GM19239 (cell line): Measurements from ENCODE around the gene NOP9.

Source experiments
- DNase-seq: peaks from one replicate; pipeline ENCODE4 v3.0.0; 2011; ENCODE audit warnings: low spot score; ENCODE audit not compliant: insufficient read length
- FAIRE-seq: peaks from 2 replicates; lab custom pipeline; 2011; peaks lifted over from hg19 to GRCh38; lab: Jason Lieb, UNC

The NOP9 gene

GRCh38 chr14:24299255-24300191 lies at the start of gene NOP9, which contains the start of gene DHRS1:
NOP9 (plus strand) TSS chr14:24299850; CDS start chr14:24299955, 105 bp downstream.
DHRS1 (minus strand) TSS chr14:24299780; CDS start chr14:24299106, 674 bp downstream.
- FAIRE-seq, result peak; percentile 91
- DNase-seq, result peak; percentile 89

- DNase-seq (no peak), FAIRE-seq (no peak)
Observed at GRCh38 chr14:24250354-24250753, 49.3 kb upstream of the NOP9 start.

- no peak for FAIRE-seq
Observed at GRCh38 chr14:24251880-24252288, 47.8 kb upstream of the NOP9 start.

DNA sequence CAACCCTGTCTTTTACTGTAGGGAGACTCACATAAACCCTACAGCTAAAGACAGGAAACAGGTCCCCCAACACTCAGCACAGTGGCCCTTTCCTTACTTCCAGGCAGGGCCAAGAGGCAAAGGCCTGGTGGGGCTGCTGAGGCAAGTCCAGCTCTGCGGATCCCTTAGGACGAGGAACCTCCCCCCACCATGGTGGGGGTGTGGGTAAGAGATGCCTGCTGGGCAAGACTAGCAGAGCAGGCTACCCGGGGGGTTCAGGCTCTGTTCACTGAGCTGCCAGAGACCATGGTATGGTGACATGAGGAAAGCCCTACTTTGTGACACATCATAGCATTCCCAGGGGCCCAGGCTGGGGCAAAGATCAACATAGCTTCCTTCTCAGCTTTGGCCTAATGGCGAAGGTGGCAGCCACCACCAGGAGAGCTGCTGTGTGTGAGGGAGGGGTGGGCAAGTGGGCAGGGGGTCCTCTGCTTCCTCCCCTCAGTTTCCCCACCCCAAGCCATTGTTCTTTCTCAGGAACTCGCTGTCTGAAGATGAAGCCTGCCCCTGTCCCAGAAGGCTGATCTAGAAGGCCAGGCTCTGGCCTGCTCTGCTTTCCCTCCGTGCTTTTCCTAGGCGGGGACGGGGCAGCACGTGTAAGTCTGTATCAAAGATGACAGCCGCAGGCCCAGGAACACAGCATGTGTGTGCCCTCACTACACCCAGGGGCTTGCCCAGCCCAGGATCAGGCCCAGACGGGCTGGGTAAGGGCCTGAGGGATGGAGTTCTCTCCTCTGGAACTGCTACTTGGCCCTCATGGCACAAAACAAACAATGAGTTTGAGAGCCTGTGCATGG lies 47.1 kb upstream of the NOP9 start:
- FAIRE-seq, result no peak
- DNase-seq, result no peak

More at GRCh38 chr14:24251880-24252288, 47.8 kb upstream of the NOP9 start:
- no peak for DNase-seq

DNA sequence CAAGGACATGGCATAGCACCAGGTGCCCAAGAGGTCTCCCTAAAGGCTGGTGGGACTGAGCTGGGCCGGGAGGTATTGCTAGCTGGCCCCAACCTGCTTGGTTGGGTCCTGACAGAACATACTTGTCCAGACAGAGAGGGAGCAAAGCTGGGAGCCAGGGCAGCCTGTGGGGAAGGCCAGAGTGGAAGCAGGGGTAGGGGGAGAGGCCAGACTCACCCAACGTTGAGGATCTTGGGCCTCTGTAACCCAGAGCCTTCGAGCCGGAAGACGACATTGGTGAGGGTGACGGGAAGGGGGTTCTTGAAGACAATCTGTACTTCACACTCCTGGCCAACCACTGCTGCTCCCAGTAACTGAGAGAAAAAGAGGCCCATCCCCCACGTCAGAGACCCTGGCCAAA lies 45.7 kb upstream of the NOP9 start:
- FAIRE-seq (no peak), DNase-seq (no peak)

- FAIRE-seq (no peak), DNase-seq (no peak)
Observed at GRCh38 chr14:24254630-24255392, 44.8 kb upstream of the NOP9 start.

GRCh38 chr14:24255438-24255837 lies 44.2 kb upstream of the NOP9 start:
- DNase-seq (no peak), FAIRE-seq (no peak)

GRCh38 chr14:24255931-24256711 lies 43.5 kb upstream of the NOP9 start:
- DNase-seq, result no peak
- no peak for FAIRE-seq

- FAIRE-seq (no peak), DNase-seq (no peak)
Observed at GRCh38 chr14:24256960-24257359, 42.7 kb upstream of the NOP9 start.

DNA sequence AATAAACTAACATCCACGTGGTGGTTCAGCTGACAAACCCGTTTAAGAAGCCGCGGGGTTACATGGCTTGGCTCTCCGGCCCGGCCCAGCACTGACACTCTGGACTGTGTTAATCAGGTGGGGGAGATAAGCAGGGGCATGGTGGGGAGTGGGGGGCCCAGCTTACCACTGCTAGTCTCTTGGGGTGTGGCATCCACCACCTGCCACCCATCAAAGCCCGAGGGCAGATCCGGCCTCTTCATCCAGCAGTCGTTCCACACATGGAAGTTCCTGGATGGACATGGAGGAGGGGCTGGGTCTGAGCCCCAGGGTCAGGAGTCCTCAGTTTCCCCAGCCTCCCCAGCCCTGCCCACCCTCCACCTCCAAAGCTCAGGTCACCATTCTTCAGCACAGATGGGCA lies 41.5 kb upstream of the NOP9 start:
- no peak for FAIRE-seq
- no peak for DNase-seq

- FAIRE-seq, result no peak
Observed at GRCh38 chr14:24258548-24259265, 40.9 kb upstream of the NOP9 start.

GRCh38 chr14:24259282-24260025 lies 40.2 kb upstream of the NOP9 start:
- DNase-seq (no peak), FAIRE-seq (no peak)

More at GRCh38 chr14:24258548-24259265, 40.9 kb upstream of the NOP9 start:
- DNase-seq, result no peak

- FAIRE-seq, result no peak
- DNase-seq, result no peak
Observed at GRCh38 chr14:24260026-24260779, 39.4 kb upstream of the NOP9 start.

DNA sequence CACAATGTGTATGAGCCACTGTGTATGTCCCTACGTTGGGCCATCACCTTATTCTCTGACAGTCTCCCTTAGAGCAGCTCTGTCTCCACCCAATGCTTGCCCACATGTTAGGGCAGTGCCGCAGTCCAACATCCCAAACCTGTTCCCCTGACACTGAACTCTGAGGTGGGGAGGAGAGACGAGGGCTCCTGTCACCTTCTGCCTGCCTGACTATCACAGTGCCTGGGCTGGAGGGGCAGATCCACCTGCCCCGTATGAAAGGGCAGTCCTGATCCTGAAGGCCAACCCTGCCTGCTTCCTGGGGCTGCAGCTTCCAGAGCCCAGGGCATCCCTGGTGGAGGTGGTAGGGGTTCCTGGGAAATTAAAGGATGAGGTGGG lies 38.9 kb upstream of the NOP9 start:
- FAIRE-seq, result no peak
- DNase-seq, result no peak

DNA sequence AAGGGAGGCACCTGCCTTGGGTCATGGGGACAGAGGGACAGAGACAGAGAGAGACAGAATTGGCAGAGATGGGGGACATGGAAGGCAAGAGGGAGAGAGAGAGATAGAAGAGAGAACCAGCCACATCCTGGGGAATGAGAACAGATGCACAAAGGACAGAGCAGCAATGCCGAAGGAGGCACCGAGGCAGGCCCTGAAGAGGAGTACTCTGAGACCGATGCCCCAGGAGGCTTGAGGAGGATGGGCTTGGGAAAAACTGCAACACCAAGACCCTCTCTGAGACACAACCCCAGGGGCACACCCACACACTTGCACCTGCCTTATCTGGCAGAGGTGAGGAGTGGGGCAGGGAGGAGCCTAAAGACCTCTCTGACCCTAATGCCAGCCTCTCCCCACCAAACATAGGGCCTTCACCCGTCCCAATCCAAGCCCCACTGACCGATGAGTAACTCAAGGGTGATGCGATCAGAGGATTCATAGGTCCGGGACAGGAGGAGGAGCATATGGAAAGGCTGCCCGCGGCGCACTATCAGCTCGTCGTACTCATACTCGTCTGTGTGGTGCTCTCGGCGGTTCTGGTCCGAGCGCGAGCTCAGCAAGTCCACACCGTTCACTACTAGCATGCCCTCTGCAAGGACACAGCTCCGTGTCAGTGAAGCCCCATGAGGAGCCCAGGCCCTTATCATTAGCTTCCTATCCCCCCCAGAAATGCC lies 38.2 kb upstream of the NOP9 start:
- no peak for FAIRE-seq

DNA sequence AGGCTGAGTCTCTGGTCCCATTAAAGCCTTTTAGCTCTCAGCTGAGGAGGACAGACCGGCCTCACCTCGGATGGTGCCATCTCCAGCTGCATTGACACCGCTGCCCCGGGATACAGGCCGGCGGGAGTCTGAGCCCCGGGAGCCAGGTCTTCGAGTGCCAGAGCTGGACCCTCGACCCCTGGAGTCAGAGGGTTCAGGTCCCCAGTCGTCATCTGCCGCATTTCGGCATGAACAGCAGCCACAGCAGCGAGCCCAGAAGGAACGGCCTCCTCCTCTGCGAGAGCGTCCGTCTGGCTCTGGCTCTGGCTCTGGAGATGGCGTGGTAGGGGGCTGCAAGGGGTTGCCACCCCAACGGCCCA lies 37.7 kb upstream of the NOP9 start:
- FAIRE-seq, result no peak
- no peak for DNase-seq

More for the DNA sequence above, 38.2 kb upstream of the NOP9 start:
- DNase-seq, result no peak
